HG03280 (cell line): ENCODE data around the gene SNAPIN.
"Not testable (repeated sequence)": the region's sequence is repeated elsewhere in the genome, so short reads cannot be mapped to it uniquely, and the experiment has no call there.

Experiments used
- ATAC-seq: cut with Tn5 transposase; IDR thresholded peaks from one replicate; pipeline ENCODE4 v1.9.1; 2021; ENCODE audit warnings: mild to moderate bottlenecking, moderate library complexity; ENCODE audit not compliant: unreplicated experiment

The SNAPIN gene

GRCh38 chr1:153646672-153647345, 11.7 kb upstream of the SNAPIN start:
- no peak for ATAC-seq

GRCh38 chr1:153647346-153647714, 11.2 kb upstream of the SNAPIN start:
- no peak for ATAC-seq

DNA sequence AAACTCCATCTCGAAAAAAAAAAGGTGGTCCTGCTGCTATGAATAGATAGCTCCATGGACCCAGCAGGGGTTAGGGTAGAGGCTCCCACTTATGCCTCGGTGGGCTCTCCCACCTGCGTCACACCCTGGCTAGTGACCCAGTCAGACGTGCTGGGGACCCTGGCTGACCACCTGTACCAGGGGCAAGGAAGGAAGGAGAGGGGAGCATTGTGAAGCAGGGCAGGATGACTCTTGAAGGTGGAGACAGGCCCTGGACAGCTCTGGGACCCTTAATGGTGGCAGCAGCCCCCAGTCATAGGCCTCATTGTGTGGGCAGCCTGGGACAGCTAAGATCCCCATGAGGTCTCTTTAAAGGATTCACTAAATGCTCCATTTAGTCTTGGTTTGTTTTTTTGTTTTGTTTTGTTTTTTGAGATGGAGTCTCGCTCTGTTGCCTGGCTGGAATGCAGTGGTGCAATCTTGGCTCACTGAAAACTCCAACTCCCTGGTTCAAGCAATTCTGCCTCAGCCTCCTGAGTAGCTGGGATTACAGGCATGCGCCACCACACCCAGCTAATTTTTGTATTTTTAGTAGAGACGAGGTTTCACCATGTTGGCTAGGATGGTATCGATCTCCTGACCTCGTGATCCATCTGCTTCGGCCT, 10.4 kb upstream of the SNAPIN start:
- no peak for ATAC-seq

DNA sequence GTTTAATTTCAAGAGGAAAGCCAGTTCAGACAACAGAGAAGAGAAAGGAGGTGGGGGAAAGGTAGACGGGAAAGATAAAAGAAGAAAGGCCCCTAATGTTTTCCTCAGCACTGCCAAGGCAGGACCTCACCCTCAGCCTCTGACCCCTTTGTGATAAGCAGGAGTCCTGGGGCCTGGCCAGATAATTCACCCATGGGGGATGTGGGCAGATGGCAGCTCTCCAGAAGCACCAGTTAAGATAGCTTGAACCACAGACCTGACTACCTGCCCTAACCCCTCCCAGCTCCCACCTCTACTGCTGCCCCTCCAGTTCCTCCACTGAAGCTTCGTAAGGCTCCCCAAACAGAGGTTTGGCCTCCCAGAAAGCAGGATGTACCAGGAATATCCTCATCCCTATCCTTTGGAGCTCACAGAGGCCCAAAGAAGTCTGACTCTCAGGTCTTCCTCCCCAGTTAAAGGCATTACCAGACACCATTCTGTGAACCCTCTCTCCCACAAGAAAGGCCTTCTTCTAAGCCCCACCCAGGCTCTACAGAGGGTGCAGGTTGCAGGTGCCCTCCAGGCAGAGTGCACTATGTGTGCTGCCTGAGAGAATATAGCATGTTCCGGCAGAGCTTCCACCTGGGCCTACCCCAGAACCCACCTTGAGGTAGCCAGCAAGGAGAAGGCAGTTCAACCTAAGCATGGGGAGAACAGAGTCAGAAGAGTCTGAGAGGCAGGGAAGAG, 9.2 kb upstream of the SNAPIN start:
- no peak for ATAC-seq

GRCh38 chr1:153649863-153650235, 8.7 kb upstream of the SNAPIN start:
- no peak for ATAC-seq

GRCh38 chr1:153651771-153652170, 6.7 kb upstream of the SNAPIN start:
- no peak for ATAC-seq

DNA sequence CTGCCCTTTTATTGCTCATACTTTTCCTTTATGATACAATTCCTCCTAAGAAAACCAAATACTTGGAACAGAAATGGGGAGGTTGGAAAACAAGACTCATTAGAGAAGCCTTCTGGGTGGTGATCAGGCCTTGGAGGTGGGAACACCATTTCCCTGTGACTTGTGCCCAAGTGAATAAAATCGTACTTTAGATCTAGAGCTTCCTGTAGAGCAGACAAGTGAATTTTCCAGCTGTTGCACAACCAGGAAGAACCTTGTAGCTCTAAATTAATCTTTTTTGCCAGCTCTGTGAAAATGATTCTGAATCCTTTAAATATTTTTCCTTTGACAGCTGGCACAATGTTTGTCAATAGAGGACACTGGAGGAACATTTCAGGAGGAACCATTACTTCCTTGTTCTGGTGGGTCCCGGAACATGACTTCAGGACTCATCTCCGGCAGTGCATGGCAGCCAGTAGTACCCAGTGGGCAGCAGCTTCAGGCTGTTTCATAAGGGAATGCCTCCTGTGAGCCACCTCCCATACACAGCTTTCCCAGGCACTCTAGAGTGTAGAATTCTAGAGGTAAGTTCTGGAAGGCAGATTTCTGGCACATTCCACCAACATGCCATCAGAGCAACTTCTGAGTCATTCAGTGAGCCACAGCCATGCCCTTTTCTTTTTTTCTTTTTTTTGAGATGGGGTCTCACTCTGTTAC, 5.5 kb upstream of the SNAPIN start:
- ATAC-seq: no peak

DNA sequence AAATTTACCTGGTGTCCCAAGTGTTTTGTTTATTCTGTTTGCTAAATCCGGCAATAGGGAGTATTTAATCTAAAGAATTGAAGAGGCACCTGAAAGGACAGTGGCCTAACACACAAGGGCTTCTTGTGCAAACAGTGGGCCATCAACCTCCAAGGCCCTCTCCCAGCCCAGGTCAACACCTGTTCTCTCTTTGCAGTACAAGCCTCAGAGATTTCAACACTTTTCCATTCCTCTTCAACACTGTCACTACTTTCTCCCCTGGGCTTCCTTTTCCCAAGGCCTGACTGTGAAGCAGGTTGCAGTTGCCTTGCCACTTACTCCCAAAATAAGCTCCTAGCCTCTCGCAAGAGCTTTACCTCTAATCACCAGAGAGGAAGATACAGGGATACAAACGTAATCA, 3.2 kb upstream of the SNAPIN start:
- ATAC-seq: no peak

DNA sequence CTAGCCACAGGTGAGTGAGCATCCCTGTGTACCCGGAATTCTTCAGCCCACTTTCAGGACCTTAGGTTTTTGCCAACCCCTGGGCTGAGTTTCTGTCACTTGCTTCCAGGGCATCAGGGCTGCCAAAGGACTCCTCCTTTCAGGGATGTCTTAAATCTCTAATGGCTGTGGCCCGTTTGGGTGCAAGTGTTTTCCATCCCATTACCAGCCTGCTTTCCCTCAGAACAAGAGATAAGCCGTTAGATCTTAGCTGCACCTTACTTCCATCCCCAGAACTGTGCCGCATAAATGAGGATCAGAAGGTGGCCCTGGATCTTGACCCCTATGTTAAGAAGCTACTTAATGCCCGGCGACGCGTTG, 652 bp downstream of the SNAPIN start:
- ATAC-seq: no peak

- ATAC-seq: no peak
Measured at GRCh38 chr1:153659656-153660055, 1.2 kb downstream of the SNAPIN start.

DNA sequence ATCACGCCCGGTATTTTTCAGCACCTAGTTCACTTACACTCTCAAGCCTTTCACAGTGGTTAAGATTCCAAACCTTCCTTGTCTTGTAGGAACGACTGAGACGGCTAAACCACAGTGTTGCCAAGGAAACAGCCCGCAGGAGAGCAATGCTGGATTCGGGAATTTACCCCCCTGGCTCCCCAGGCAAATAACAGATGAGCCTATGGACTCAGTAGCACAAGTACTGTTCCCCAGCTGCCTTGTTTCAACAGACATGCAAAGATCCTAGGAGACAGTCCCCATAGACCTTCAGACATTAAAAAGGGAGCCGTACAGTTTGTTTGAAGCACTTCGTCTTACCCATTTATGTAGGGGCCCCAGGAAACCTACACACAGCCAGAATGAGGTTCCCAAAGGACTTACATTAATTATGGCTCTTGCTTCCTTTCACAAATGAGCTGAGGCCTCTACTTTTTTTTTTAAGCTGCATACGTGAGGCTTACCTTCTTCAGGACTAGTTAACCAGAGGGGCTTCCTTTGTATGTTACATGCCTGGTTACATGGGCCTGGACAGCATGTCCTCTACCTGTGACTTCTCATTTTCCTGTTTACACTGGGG, 2.7 kb downstream of the SNAPIN start:
- ATAC-seq: no peak

DNA sequence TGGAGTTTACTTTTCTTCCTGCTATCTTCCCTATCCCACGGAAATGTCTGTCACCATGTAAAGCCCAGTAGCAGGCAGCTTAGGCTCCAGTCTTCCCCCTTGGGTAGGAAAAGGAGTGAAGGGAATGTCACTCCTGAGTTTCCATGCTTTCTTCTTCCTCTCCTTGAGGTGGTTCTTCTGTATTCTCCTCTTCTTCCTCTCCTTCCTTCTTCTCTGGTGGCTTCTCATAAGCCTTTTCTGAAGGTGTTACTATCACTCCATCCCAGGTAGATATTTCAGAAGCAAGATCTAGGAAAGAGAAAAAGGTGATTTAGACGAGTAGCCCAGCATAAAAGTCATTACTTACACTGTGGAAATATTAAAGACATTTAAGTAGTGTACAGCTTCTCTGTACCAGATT, 3.8 kb downstream of the SNAPIN start:
- no peak for ATAC-seq

- no peak for ATAC-seq
Measured at GRCh38 chr1:153663211-153663610, 4.7 kb downstream of the SNAPIN start.

DNA sequence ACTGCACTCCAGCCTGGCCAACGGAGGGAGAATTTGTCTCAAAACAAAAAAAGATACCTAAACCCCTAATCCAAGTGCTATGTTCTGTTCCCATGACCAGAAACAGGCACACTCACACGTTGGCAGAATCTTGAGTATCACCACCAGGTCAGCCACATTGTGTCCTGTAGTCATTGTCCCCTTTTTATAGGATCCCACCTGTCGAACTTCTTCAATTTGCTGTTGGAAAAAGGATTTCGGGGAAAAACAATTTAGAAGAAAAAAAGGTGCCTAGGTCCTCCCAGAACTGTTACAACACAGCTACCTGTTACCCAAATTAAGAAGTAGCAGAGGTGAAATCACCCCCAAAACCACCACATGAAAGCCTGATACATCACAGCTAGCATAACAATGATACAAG, 8.9 kb downstream of the SNAPIN start:
- no peak for ATAC-seq

DNA sequence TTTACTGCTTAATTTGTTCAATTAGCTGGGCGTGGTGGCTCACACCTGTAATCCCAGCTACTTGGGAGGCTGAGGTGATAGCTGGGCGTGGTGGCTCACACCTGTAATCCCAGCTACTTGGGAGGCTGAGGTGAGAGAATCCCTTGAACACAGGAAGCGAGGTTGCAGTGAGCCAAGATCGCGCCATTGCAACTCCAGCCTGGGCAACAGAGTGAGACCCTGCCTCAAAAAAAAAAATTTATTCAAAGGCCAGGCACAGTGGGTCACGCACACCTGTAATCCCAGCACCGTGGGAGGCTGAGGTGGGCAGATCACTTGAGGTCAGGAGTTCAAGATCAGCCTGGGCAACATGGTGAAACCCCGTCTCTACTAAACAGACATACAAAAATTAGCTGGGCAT, 10.2 kb downstream of the SNAPIN start:
- not testable (repeated sequence) for ATAC-seq

DNA sequence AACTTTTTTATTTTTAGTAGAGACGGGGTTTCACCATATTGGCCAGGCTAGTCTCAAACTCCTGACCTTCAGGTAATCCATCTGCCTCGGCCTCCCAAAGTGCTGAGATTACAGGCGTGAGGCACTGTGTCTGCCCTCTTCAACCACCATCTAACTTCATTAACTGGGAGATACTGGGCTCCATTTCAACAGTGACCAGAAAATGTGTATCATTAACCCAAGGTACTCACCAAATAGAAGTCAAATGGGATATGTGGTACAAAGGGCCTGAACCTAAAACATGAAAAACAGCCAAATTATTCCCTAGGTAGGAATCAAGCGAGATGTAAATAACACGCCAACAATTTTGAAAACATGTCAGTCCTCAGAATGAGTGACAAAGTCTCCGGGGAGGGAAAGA, 11.1 kb downstream of the SNAPIN start:
- ATAC-seq: no peak

GRCh38 chr1:153670257-153670858, 11.9 kb downstream of the SNAPIN start:
- ATAC-seq: no peak

- peak; percentile 95 for ATAC-seq
Measured at GRCh38 chr1:153670859-153671627, 12.5 kb downstream of the SNAPIN start, which contains the start of gene ILF2. Gene ILF2, minus strand, starts transcription at chr1:153670993. Its CDS starts 71 bp downstream, at chr1:153670922.

- ATAC-seq: peak; percentile 20
Measured at GRCh38 chr1:153671628-153672353, 13.3 kb downstream of the SNAPIN start.
